Measurements from ENCODE around the gene ZFP90.

ZFP90 gene

DNA sequence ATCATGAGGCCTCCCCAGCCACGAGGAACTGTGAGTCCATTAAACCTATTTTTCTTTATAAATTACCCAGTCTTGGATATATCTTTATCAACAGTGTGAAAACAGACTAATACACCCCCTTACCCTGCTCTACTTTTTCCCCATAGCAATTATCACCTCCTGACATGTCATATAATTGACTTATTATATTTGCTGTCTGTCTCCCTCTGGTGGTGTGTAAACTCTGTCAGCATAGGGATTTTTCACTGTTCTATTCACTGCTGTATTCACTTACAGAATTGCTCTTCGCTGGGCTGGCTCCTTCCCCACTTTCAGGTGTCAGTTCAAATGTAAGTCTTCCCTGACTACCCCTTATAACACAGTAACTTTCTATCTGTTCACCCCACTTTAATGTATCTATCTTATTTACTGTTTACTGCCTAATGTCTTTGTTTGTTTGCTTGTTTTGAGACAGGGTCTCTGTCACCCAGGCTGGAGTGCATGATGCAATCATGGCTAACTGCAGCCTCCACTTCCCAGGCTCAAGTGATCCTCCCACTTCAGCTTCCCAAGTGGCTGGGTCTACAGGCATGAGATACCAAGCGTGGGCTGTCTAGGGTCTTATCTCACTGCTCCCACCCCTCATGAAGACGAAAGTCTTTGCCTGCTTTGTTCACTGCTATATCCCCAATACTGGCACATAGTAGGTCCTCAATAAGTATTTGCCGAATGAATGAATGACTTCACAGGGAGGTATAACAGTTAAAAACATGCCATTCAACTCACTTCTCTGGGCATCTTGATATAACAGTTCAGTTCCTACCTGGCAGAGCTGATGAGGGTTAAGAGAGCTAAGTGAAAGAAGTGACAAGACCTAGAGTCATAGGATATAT, 53.6 kb downstream of the ZFP90 start:
- no peak for DNase-seq

DNA sequence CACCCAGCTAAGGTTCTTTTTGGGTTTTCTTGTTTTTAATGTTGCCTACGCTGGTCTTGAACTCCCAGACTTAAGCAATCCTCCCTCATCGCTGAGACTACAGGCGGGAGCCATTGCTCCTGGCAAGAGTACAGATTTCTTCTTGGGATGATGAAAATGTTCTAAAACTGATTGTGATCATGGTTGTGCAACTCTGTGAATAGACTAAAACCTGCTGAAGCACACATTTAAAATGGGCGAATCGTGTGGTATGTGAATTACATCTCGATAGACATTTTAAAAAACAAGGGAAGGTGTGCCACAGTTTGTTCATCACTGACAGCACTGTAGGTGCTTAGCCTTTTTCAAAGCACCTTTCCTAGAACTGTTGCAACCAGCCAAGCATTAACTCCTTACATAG, 57.2 kb downstream of the ZFP90 start:
- no peak for DNase-seq

DNA sequence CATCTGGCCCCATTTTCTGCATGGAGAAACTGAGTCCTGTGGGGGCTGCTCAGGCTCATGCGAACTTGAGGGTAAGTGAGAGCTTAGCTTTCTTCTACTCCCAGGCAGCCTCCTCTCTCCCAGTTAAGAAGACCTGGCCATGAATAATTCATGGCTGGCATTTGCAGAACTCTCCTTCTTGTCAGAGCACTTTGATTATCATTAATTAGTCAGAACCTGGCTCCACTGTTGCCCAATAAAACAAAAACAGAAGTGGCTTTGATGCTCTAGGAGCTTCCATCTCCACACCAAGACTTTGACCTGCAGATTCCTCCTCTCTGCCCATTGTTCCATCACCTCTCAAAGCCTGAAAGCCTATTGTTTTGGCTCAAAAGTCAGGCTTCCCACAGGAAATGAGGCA, 60.5 kb downstream of the ZFP90 start:
- no peak for DNase-seq

DNA sequence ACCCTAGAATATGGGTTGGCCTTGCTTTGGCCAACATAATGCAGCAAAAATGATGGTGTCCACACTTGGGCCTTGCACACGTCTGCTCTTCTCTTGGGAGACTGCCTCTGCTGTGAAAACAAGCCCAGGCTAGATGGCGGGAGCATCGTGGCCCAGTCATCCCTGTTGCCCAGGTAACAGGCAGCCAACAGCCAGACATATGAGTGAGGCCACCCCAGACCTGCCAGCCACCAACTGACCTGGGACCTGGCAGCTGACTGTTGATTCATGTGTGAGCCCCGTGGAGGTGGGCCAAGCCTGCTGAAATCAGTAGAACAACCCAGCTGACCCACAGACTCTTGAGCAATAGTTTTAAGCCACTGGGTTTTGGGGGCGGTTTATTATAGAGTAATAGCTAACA, 66.7 kb downstream of the ZFP90 start:
- no peak for DNase-seq

DNA sequence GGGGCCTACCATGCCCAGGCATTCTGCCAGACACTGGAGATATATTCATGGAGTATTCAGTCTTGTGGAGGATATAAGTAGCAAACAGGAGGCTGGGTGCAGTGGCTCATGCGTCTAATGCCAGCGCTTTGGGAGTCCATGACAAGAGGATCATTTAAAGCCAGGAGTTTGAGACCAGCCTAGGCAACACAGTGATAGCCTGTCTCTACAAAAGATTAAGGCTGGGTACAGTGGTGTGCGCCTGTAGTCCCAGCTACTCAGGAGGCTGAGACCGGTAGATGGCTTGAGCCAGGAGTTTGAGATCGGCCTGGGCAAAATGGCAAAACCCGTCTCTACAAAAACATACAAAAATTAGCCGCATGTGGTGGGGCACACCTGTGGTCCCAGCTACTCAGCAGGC, 68.4 kb downstream of the ZFP90 start:
- no peak for DNase-seq

DNA sequence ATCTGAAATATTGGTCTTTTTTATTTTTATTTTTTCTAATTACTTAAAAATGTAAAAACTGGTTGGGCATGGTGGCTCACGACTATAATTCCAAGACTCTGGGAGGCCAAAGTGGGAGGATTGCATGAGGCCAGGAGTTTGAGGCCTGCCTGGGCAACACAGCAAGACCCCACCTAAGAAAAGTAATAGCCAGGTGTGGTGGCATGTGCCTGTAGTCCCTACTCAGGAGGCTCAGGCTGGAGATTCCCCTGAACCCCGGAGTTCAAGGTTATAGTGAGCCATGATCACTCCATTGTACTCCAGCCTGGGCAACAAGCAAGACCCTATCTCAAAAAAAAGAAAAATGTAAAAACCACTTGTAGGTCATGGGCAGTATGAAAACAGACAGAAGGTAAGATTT, 69.2 kb downstream of the ZFP90 start:
- no peak for DNase-seq

DNA sequence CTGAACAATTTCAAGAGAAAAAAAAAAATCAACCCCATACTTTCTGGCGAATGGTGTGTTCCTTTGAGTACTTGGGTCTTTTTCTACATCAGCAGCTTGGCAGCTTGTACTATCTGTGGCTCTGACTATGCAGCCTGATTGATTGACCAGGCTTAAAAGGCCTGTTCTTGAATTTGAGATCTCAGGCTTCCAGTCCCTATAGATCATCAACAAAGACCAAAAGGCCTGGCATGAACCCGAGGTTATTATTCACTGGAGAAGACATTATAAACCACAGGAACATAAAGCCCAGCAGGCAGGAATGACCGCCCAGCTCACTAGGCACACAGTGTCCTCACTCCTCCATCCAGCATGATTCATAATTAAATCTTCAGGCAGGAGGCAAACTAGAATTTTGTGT, 73.9 kb downstream of the ZFP90 start:
- DNase-seq: no peak

DNA sequence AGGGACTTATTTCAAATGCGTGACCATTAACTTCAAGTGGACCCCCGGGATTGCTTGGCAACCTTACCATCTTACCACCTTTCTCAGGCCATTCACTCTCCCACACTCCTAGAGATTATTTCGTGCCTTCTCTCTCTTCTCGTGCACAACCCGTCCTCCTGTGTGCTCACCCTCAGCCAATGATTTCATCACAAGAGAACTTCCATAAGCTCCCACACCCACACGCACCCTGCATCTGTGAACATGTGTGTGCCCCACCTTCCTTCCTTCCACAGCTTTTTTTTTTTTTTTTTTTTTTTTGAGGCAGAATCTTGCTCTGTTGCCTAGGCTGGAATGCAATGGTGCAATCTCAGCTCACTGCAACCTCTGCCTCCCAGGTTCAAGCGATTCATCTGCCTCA, 78.6 kb downstream of the ZFP90 start:
- DNase-seq: no peak
